Iris pigment epithelial cell (primary cell): ENCODE results near the gene MCCC1.
A peak's percentile ranks its signal among the peaks of the same experiment; 100 is the strongest.

ENCODE experiments used
- DNase-seq: peaks from one replicate; pipeline ENCODE4 v3.0.0-alpha.2; 2011; ENCODE audit warnings: low read depth

Gene MCCC1

DNA sequence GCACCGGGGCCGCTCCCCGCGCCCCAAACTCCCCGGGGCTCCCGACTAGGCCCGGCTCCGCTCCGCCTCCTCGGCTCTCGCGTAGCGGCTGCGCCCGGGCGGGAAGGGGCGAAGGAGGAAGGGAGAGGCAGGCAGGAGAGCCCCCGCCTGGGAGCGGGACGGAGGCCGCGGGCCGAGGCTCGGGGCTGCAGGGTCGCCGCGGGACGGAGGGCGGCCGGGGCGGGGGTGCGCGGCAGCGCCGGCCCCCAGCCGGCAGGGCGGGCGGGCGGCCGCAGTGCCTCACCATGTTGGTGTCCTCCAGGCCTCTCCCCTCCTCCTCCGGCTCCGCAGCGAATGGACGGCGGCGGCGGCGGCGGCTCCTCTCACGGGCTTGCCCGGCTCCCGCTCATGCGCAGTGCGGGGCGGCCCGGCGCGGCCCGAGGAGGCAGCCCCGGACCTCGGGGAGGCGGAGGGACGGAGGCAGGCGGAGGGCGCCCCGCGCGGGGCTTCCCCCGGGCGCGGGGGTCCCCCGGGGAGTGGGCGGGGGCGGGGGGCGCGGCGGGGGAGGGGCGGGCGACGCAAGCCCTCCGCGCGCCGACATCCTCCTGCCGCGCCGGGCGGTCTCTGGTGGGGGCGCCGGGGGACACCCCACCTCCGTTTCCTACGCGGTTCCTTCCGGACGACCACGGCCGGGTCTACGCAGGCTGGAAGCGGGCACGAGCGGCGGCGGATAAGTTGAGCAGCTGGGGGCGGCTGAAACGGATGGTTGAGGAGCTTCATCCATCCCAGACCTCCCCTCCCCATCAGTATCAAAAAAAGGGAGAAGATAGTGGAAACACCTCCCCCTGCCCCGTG is 118.9 kb downstream of the MCCC1 start, which contains the start of gene DCUN1D1:
Gene DCUN1D1 (minus strand): TSS at position 335 of the 834 bp plus-strand sequence. CDS start 49 bp downstream, at position 286.
- peak; percentile 86 for DNase-seq

DNA sequence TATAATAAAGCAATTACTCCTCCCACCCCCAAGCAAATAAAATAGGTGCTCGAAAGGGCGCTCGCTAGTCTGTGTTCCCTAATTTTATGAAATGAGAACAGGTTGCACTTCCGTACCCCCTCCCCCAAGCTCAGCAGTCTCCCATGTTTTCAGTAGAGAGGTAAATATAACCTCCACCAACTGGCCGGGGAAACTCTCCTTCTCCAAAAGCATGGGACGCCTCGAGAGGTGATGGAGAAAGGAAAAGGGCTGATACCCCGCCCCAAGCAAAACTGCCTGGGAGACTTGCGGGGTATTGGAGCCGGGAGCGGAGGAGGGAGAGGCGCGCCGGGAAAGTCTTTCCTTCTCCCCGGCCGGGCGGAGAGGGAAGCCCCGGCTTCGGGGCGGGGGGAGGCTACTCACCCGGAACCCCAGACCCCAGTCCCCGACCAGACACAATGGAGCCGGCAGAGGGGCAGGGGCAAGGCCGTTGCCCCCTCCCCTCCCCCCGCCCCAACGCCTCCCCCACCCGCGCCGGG is 119.6 kb downstream of the MCCC1 start:
- peak; percentile 23 for DNase-seq

DNA sequence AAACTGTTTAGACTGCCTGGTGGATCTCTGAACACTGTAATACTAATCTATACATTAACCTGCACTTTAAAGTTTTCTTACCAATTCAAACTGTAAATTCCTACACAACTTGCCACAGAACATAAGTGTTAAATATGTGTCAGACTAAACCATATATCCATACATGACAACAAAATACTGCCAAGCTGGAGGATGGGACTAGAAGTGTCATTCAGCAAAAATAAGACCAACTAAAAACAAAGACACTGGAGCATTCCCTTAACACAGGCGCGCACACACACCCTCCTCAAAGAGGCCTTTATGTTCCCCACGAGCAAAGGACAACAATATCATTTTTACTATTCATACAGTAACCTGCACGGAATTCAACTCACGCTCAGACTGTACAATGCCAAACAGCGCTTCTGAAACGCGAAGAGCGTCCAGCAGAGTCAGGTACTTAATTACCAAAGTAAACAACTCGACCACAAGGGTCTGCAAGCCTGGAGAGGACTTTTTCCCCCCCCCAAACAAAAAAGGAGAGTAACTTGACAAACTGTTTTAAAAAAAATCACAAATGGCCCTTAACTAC is 120.1 kb downstream of the MCCC1 start:
- DNase-seq = peak; percentile 24

DNA sequence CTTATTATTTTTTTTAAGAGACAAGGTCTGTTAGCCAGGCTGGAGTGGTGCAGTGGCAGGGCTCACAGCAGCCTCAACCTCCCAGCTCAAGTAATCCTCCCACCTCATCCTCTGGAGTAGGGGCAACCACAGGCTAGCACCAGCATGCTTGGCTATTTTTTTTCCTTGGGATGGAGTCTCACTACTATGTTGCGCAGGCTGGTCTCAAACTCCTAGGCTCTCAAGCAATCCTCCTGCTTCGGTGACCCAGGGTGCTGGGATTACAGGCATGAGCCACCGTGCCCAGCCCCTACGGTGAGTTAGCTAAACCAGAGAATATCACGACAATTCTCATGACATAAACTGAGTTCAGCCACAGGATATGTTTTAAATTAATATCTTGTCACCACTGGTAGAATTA is 120.9 kb downstream of the MCCC1 start:
- DNase-seq = no peak

DNA sequence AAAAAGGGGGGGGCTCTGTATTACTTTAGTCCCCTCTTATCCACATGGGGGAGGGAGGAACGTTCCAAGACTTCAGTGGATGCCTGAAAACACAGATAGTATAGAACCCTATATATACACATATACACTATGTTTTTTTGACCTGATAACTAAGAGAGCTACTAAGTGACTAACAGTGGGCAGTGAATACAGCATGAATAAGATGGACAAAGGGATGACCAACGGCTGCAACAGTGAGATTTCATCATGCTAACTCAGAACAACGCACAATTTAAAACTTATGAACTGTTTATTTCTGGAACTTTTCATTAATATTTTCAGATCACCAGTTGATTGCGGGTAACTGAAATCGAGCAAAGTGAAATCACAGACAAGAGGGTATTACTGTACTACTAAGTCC is 126.2 kb downstream of the MCCC1 start:
- peak; percentile 28 for DNase-seq

DNA sequence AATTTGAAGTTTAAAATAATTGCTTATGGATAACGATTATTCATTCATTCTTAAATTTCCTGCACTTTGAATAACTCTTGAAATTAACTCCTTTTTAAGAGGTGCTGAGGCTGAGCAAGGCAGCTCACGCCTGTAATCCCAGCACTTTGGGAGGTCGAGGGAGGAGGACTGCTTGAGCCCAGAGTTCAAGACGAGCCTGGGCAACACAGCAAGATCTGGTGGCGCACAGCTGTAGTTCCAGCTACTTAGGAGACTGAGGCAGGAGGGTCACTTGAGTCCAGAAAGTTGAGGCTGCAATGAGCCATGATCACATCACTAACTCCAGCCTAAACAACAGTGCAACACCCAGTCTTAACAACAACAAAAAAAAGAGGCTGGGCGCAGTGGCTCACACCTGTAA is 126.9 kb downstream of the MCCC1 start:
- DNase-seq = no peak

DNA sequence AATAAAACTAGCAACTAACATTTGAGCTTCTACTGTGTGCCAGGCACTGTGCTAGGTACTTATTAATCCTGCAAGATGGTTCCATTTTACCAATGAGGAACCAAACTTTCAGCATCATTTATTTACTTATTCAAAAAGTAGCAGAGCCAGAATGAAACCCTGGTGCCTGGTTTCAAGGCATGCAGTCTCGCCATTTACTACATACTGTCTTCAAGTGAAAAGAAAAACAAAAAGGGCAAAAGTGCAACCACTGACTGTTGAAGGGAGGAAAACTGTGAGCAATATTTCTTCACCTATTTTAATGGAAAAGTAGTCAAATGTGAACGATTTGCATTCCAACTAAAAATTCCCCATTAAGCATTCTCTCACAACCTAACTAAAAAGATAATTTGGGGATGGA is 127.7 kb downstream of the MCCC1 start:
- DNase-seq = peak; percentile 76

DNA sequence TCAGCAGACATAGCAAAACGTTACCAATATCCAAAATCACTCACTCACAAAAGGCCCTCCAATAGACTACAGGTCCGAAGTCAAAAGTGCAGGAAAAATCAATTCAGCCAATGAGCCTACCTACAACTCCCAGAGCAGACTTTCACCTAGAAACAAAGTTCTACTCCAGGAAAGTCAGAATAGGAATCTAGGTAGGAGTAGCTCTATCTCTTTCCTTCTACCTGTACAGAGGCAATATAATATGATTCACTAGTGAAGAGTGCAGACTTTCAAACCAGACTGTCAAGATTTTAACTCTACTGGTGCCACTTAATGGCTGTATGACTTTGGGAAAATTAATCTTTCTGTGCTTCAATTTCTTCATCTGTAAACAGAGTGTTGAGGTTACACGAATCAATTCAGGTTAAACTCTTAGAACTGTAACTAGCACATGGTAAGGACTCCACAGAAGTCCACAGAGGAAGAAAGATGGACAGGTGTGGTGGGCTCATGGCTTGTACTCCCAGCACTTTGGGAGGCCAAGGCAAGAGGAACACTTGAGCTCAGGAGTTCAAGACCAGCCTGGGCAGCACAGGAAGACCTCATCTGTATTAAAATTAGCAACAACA is 128.4 kb downstream of the MCCC1 start:
- no peak for DNase-seq

DNA sequence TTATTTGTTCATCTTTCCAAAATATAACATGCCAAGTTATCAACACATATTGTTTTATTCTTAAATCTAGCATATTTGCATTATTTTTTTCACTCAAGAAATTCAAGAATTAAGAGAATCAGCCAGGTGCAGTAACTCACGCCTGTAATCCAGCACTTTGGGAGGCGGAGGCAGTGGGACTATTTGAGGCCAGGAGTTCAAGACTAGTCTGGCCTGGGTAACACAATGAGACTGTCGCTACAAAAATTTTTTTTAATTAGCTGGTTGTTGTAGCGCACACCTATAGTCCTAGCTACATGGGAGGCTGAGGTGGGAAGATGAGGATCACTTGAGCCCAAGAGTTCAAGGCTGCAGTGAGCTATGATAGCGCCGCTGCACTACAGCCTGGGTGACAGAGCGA is 129.4 kb downstream of the MCCC1 start:
- no peak for DNase-seq

DNA sequence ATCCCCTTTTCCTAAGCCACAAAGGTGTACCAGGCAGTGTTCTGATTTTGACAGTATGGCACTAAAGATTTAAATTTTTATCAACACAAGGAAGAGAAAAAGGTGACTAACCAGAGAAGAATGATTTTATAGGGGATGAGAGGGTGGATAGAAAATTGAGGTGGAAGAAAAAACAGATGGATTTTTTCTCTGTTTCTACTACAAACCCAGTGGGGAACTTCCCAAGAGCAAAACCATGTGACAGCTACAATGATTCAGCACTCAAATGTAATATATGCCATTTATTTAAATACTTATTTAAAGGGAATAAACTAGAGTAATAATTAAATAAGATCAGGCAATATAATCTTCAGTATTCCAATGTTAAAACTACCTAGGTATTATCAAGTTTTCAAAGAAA is 130.0 kb downstream of the MCCC1 start:
- DNase-seq = peak; percentile 82

DNA sequence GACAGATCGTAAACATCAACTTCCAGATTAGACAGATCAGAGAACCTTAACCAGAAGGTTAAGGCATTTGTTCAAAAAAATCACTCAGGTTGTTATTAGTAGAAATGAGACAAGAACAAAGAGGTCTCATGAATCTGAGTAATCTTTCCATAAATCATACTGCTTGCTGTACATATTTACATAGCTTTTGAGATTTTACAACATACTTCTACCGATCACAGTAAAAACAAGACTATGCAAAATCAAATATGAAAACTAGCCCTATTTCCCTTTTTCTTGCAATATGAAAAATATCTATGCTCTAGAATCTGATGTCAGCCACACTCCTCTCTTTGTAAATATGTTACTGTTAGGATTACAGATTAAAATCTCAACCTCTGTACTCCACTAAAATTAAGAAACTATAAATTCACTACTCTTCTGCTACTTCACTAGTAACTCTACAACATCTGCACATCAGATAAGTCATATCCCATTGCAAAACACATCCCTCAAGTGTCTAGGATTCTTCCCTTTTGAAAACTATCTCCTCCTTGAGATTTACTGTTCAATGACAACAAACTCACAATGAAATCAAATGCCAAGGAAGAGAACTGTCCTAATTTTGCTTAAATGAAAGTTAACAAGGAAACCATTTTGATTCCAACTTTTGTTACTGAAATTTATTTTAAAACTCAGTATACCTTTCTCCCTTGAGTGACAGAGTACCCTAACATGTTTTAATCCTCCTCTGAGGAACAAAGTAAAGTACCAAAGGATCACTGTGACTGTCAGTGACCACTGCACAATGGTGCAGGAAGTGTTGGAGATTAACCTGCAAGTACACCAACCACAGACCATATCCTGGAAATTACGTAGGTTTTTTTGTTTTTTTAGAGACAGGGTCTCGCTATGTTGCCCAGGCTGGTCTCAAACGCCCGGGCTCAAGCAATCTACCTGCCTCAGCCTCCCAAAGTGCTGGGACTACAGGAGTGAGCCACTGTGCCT is 131.8 kb downstream of the MCCC1 start:
- DNase-seq = peak; percentile 26

DNA sequence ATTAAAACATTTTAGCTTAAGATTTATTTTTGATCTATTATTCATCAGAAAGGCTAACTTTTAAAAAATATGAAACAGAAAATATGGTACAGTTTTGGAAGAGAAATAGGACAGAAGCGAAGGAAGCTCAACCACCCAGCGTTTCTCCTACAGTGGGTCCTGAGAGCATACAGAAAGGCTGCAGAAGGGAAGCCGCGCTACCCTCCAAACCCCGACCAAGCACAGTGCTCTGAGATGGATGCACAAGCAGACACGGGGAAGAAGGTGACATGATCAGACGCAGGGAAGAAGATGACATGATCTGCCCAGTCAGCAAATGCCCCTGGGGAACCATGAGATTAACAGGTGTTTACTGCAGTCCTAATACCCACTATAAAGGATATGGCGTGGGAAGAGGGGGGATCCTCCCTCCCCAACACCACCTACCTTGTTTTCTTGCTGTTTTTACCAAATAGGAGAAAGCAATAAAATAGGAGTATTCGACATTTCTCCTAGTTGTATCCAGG is 133.4 kb downstream of the MCCC1 start:
- no peak for DNase-seq
